ENCODE data around the gene ZNF48. TPM values are rescaled to one million over a fixed set of nuclear protein-coding genes. Genes with fewer than 3 reads are reported as not detected.
"Not testable (repeated sequence)": the region's sequence is repeated elsewhere in the genome, so short reads cannot be mapped to it uniquely, and the experiment has no call there.

ZNF48 gene
- total RNA-seq, 2 donors from 2014 or later = 11.9 to 12.2 TPM

GRCh38 chr16:30394592-30395154 lies 547 bp upstream of the ZNF48 start:
- Histone ChIP-seq H3K4me3 (peak overlapping the region; percentile 77 to 81), H3K4me1 (replicated peaks) (peaks cover 8% of the 10 kb centered on the region), H3K27ac (peak overlapping the region; percentile 72 to 74), H3K36me3 (no peaks in the 10 kb centered on the region), H3K9me3 (no peaks in the 10 kb centered on the region), H3K27me3 (replicated peaks; ENCODE audit: insufficient read depth) (no peaks in the 10 kb centered on the region)
- intact Hi-C loops (cut with DNase I) = loop anchor here (2.0 kb wide), 1 partner anchor 16 kb away; no protein-coding TSS in a partner anchor
- DNase-seq (ENCODE audit: low spot score) = no peak
- TF ChIP-seq POLR2AphosphoS5 (IDR thresholded peaks at IDR 0.05) = no peak
- TF ChIP-seq POLR2A (IDR thresholded peaks at IDR 0.05) = no peak
- TF ChIP-seq CTCF (IDR thresholded peaks at IDR 0.05) = no peak
- 6% methylated on average over 31 of the region's 31 CpGs for WGBS

- TF ChIP-seq POLR2AphosphoS5 (IDR thresholded peaks at IDR 0.05) = no peak
- no peak for TF ChIP-seq CTCF (IDR thresholded peaks at IDR 0.05)
- TF ChIP-seq POLR2A (IDR thresholded peaks at IDR 0.05) = no peak
- Histone ChIP-seq H3K27me3 (replicated peaks; ENCODE audit: insufficient read depth) (no peaks in the 10 kb centered on the region), H3K4me3 (peak overlapping the region; percentile 77 to 81), H3K27ac (peak overlapping the region; percentile 72 to 74), H3K4me1 (replicated peaks) (peaks cover 8% of the 10 kb centered on the region), H3K36me3 (no peaks in the 10 kb centered on the region), H3K9me3 (no peaks in the 10 kb centered on the region)
- intact Hi-C loops (cut with DNase I) = loop anchor here (2.0 kb wide), 1 partner anchor 17 kb away; no protein-coding TSS in a partner anchor
- WGBS = 8% methylated on average over 13 of the region's 13 CpGs
- DNase-seq (ENCODE audit: low spot score) = no peak
Measured at GRCh38 chr16:30395992-30396585, 869 bp downstream of the ZNF48 start.

GRCh38 chr16:30396627-30397026 lies 1.4 kb downstream of the ZNF48 start:
- H3K9me3 ChIP-seq; DNase-seq (ENCODE audit: low spot score); H3K36me3 ChIP-seq; intact Hi-C loops (cut with DNase I); H3K27ac ChIP-seq; H3K4me1 ChIP-seq (replicated peaks); H3K27me3 ChIP-seq (replicated peaks; ENCODE audit: insufficient read depth); H3K4me3 ChIP-seq: not testable (repeated sequence)
- 73% methylated on average over 4 of the region's 4 CpGs for WGBS

GRCh38 chr16:30397056-30397455 lies 1.8 kb downstream of the ZNF48 start:
- peaks cover 8% of the 10 kb centered on the region for H3K4me1 ChIP-seq (replicated peaks)
- intact Hi-C loops (cut with DNase I) = no loop called here
- H3K9me3 ChIP-seq = no peaks in the 10 kb centered on the region
- no peaks in the 10 kb centered on the region for H3K36me3 ChIP-seq
- 79% methylated on average over 4 of the region's 4 CpGs for WGBS
- no peak for DNase-seq (ENCODE audit: low spot score)
- no peak overlapping the region for H3K4me3 ChIP-seq
- no peaks in the 10 kb centered on the region for H3K27me3 ChIP-seq (replicated peaks; ENCODE audit: insufficient read depth)
- TF ChIP-seq POLR2A (IDR thresholded peaks at IDR 0.05) (no peak), CTCF (IDR thresholded peaks at IDR 0.05) (no peak), POLR2AphosphoS5 (IDR thresholded peaks at IDR 0.05) (no peak)
- no peak overlapping the region for H3K27ac ChIP-seq

- Histone ChIP-seq H3K27ac (no peak overlapping the region), H3K4me3 (no peak overlapping the region), H3K36me3 (no peaks in the 10 kb centered on the region), H3K27me3 (replicated peaks; ENCODE audit: insufficient read depth) (no peaks in the 10 kb centered on the region), H3K4me1 (replicated peaks) (peaks cover 8% of the 10 kb centered on the region), H3K9me3 (no peaks in the 10 kb centered on the region)
- TF ChIP-seq POLR2AphosphoS5 (IDR thresholded peaks at IDR 0.05) (no peak), POLR2A (IDR thresholded peaks at IDR 0.05) (no peak)
- no peak for DNase-seq (ENCODE audit: low spot score)
- intact Hi-C loops (cut with DNase I) = no loop called here
- WGBS = 90% methylated on average over 29 of the region's 42 CpGs
Measured at GRCh38 chr16:30397776-30398660, 2.8 kb downstream of the ZNF48 start.

Data from prostate gland (tissue), 2 donors.